ENCODE results near the gene CAMKK1. TPM values are rescaled to one million over a fixed set of nuclear protein-coding genes. Genes with fewer than 3 reads are reported as not detected.

The CAMKK1 gene
- total and polyA plus RNA-seq, 11 donors, result 2.0 to 6.8 (median 4.2) TPM

GRCh38 chr17:3812284-3812683 is 80.6 kb downstream of the CAMKK1 start:
- H3K9me3 ChIP-seq, result no peaks in the 10 kb centered on the region
- H3K27me3 ChIP-seq, result no peaks in the 10 kb centered on the region
- no peak overlapping the region for H3K4me3 ChIP-seq
- DNase-seq (no peak), ATAC-seq (no peak)
- WGBS, 4 donors, result 81 to 88% (median 85%) methylated on average over 10 of the region's 10 CpGs
- no peaks in the 10 kb centered on the region for H3K4me1 ChIP-seq
- peaks cover 0 to 100% (median 100%) of the 10 kb centered on the region in 9 donors for H3K36me3 ChIP-seq
- no peak for TF ChIP-seq CTCF (IDR thresholded peaks at IDR 0.05)
- no peak for TF ChIP-seq POLR2A (IDR thresholded peaks at IDR 0.05)
- intact Hi-C loops (cut with DNase I), result loop anchor here in 1 of 10 donors (10.0 kb wide), 1 partner anchor 77 kb away; no protein-coding TSS in a partner anchor
- H3K27ac ChIP-seq, result no peak overlapping the region

Other genes starting within 250 kb of the CAMKK1 start
- 100 to 1,000 TPM; 122 to 291 (median 177) TPM for gene TAX1BP3, start 224.5 kb downstream of the CAMKK1 start, total RNA-seq
- 100 to 1,000 TPM; 131 to 203 TPM for gene TAX1BP3, start 224.5 kb downstream of the CAMKK1 start, polyA plus RNA-seq
- gene EMC6, start 224.2 kb downstream of the CAMKK1 start, total RNA-seq, result 10 to 100 TPM; 24.2 to 78.2 (median 51.9) TPM
- 100 to 1,000 TPM; 141 to 190 TPM for gene EMC6, start 224.2 kb downstream of the CAMKK1 start, polyA plus RNA-seq
- 10 to 100 TPM in 6 of 9 donors, 1 to 10 TPM in 3; 5.4 to 66.4 (median 14.3) TPM for gene P2RX5, start 196.9 kb downstream of the CAMKK1 start, total RNA-seq
- gene P2RX5, start 196.9 kb downstream of the CAMKK1 start, polyA plus RNA-seq, result 100 to 1,000 TPM in 1 of 2 donors, 10 to 100 TPM in 1; 13.1 to 108 TPM
- 1 to 10 TPM in 1 of 9 donors, under 1 TPM in 8; 0.15 to 2.1 (median 0.32) TPM for gene HASPIN, start 169.2 kb downstream of the CAMKK1 start, total RNA-seq
- 1 to 10 TPM in 1 of 2 donors, not detected in 1; 1.1 TPM for gene HASPIN, start 169.2 kb downstream of the CAMKK1 start, polyA plus RNA-seq
- 10 to 100 TPM in 8 of 9 donors, 1 to 10 TPM in 1; 7.1 to 17.1 (median 15.3) TPM for gene ITGAE, start 91.9 kb downstream of the CAMKK1 start, total RNA-seq
- gene ITGAE, start 91.9 kb downstream of the CAMKK1 start, polyA plus RNA-seq, result 10 to 100 TPM; 15.3 to 32.9 TPM
- 10 to 100 TPM; 10.6 to 26.4 (median 21.6) TPM for gene NCBP3, start 46.8 kb downstream of the CAMKK1 start, total RNA-seq
- 10 to 100 TPM; 10.4 to 20.2 TPM for gene NCBP3, start 46.8 kb downstream of the CAMKK1 start, polyA plus RNA-seq
- 1 to 10 TPM in 2 of 9 donors, under 1 TPM in 7; 0.22 to 5.5 (median 0.52) TPM for gene P2RX1, start 23.4 kb upstream of the CAMKK1 start, total RNA-seq
- gene P2RX1, start 23.4 kb upstream of the CAMKK1 start, polyA plus RNA-seq, result 1 to 10 TPM in 1 of 2 donors, under 1 TPM in 1; 0.19 to 1.4 TPM
- gene ATP2A3, start 71.4 kb upstream of the CAMKK1 start, total RNA-seq, result 10 to 100 TPM in 1 of 9 donors, 1 to 10 TPM in 8; 3.3 to 19.7 (median 7.0) TPM
- 10 to 100 TPM in 1 of 2 donors, 1 to 10 TPM in 1; 5.1 to 21.8 TPM for gene ATP2A3, start 71.4 kb upstream of the CAMKK1 start, polyA plus RNA-seq
- 10 to 100 TPM; 27.4 to 47.6 (median 37.8) TPM for gene ZZEF1, start 250.0 kb upstream of the CAMKK1 start, total RNA-seq
- 10 to 100 TPM; 15.7 to 19.2 TPM for gene ZZEF1, start 250.0 kb upstream of the CAMKK1 start, polyA plus RNA-seq